HG03342 (cell line): Measurements from ENCODE around the gene SOHLH1.
"Not testable (repeated sequence)": the region's sequence is repeated elsewhere in the genome, so short reads cannot be mapped to it uniquely, and the experiment has no call there.

ENCODE experiments used
- ATAC-seq: cut with Tn5 transposase; IDR thresholded peaks from one replicate; pipeline ENCODE4 v1.9.1; 2021; ENCODE audit warnings: mild to moderate bottlenecking, moderate library complexity; ENCODE audit not compliant: unreplicated experiment

SOHLH1 gene

DNA sequence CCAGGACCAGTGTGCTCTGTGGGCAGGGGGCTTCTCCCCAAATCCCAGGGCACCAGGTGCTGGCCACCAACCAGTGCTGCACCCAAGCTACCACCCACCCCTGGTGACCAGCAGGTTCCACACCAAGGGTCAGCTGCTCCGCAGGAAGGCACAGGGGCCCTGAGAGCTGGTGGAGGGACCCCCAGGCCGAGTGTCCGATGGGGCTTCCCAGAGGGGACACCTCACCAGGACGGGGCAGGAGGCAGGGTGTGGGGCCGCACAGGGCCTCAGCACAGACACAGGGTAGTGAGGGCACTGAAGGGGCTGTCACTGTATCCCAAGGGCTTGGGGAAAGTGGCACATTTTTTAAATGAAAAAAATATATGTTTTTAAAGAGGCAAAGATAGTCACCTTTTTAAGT, 18.1 kb downstream of the SOHLH1 start:
- ATAC-seq = no peak

DNA sequence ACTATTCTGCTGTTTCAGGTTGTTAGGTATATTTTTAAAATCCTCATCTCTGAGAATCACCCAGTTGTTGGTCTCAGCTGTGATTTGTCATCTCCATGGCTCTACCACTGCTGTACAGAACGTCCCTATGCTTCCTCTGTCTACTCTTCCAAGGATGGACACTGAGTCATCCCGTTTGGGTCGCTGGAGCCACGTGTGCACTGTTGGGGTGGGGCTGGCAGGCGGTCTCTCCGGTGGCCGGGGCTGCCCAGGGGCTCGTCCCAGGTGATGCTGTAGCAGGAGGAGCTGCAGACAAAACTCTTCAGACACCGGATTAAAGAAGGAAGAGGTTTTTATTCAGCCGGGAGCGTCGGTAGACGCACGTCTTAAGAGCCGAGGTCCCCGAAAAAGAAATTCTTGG, 19.2 kb downstream of the SOHLH1 start:
- ATAC-seq = no peak

GRCh38 chr9:135678236-135679017, 20.9 kb downstream of the SOHLH1 start:
- no peak for ATAC-seq

GRCh38 chr9:135677641-135678168, 21.6 kb downstream of the SOHLH1 start:
- no peak for ATAC-seq

DNA sequence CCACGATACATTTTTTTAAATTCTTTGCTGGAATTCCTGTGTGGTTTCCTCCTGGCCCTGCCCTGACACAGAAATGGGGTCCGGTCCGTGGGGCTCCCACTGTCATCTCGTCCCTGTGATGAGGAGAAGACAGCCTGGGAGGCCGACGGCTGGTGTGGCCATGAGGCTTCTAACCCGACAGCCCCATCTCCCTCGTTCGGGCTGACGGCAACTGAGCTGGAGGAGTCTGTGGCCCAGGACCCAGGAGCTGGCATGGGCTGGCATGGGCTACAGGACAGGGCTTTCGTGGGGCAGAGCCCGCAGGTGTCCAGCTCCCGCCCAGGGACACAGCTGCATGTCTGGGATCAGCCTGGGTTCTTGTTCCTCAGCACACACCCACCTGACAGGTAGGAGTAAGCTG, 22.4 kb downstream of the SOHLH1 start:
- ATAC-seq = no peak

- no peak for ATAC-seq
Observed at GRCh38 chr9:135674977-135675376, 24.3 kb downstream of the SOHLH1 start.

DNA sequence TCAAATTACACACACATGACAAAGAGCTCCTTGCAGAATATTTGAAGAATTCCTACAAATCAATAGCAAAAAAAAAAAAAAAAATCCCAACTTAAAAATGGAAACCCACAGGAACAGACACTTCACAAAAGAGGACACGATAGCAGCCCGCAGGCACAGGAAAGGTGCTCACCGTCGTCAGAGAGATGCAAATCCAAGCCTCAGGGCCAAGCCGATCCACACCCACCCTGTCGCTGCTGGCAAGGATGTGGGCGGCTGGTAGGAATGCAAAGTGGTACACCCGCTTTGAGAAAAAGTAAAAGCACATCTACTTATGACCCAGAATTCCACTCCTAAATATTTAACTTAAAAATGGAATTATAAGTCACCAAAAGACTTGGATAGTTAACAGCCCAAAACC, 25.3 kb downstream of the SOHLH1 start:
- no peak for ATAC-seq

GRCh38 chr9:135672786-135673185, 26.5 kb downstream of the SOHLH1 start:
- ATAC-seq = not testable (repeated sequence)

DNA sequence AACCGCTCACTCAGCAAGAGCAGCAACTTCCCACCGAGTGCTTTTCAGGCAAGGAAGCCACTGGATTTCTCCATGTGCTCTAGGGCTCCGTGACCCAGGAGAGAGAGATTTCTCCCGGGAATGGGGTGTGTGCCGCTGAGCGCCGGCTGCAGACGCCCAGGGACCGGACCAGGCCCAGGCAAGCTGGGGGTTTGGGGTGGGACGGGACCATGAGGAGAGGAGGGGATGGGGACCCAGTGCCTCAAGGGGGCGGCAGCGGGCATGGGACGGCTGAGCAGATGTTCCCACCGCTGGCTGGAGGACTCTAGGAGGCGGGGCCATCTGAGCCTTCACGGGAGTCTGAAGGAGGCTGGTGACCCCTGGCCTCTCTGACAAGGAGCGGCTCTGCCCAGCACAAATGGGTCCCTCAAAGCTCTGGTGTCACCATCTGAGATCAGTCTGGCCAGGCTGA, 27.7 kb downstream of the SOHLH1 start:
- no peak for ATAC-seq

- no peak for ATAC-seq
Observed at GRCh38 chr9:135670721-135671590, 28.3 kb downstream of the SOHLH1 start.

GRCh38 chr9:135669616-135670285, 29.5 kb downstream of the SOHLH1 start:
- ATAC-seq = no peak

DNA sequence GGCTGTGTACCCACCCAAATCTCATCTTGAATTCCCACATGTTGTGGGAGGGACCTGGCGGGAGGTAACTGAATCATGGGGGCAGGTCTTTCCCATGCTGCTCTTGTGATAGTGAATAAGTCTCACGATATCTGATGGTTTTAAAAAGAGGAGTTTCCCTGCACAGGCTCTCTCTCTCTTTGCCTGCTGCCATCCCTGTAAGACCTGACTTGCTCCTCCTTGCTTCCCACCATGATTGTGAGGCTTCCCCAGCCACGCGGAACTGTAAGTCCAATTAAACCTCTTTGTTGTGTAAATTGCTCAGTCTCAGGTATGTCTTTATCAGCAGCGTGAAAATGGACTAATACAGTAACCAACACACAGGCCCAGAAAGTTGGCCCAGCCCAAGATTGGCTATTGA, 30.3 kb downstream of the SOHLH1 start:
- not testable (repeated sequence) for ATAC-seq

- no peak for ATAC-seq
Observed at GRCh38 chr9:135667463-135668001, 31.7 kb downstream of the SOHLH1 start.

DNA sequence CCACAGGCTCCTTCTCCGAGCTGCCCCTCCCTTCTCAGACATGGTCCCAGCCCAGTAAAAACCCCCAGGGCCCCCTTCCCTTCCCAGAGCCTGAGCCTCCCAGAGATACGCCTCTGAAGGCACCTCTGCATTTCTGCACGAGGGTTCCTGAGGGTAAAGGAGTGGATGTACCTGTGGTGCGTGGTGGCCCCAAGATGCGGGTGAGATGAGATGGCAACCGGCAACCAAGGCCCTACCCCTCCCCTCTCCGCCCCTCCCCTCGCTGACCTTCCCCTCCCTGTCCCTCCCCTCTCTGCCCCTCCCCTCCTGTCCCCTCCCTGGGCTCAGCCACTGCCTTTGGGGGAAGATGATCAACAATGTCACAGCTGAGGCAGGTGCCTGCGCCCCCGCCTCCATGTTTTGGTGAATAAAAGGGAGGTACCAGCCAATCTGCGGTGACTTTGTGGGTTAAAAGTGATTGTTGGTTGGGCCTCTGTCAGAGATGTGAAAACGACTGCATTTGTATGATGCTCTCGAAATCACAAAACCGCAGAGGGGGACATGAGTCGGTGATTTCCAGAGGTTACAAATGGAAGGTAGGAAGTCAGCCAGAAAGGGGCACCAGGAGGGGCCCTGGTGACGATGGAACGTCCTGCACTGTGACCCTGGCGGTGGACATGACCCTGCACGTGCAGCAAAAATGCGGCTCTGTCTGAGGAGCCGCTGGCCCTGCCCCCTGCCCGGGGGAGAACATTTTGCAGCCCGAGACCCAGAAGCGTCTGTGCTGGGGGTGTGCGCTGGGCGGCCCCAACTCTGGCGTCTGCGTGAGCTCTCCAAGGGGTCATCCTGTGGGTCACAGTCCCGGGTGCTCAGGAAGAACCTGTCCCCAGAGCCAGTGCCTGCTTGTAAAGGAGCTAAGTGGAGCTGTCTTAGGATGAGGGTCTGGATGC, 32.5 kb downstream of the SOHLH1 start:
- ATAC-seq = no peak

DNA sequence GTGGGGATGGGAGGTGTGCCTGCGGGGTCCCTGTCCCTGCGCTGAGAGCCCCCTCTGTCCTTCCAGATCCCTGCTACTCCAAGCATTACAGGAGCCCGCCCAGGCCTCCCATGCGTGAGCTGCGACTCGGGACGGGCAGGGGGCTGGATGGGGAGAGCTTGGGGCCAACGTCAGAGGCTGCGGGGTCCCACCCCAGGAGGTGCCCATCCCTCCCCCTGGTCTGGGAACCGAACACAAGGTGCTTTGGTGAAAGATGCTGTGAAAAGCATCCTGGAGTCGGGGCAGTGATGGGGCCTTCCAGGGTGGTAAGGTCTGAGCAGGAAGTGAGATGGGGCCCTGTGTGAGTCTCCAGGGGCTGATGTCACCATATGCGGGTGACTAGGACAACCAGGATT, 33.5 kb downstream of the SOHLH1 start:
- no peak for ATAC-seq

GRCh38 chr9:135664801-135665794, 34.2 kb downstream of the SOHLH1 start:
- no peak for ATAC-seq

- no peak for ATAC-seq
Observed at GRCh38 chr9:135664266-135664665, 35.0 kb downstream of the SOHLH1 start.

DNA sequence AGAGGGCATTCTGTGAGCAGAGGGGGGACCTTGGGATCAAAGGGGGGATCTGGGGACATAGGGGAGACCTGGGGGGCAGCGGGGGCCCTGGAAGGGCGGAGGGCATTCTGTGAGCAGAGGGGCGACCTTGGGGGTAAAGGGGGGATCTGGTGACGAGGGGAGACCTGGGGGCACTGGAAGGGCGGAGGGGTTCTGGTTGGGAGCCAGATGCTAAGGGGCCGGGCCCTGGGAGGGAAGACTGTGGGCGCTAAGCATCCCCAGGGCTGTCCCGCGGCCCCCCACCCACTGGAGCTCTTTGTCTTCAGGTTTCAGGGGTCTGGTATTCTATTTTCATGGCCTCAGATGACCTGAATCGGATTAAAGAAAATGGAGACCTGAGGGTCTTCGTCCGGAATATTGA, 35.4 kb downstream of the SOHLH1 start:
- ATAC-seq = no peak

DNA sequence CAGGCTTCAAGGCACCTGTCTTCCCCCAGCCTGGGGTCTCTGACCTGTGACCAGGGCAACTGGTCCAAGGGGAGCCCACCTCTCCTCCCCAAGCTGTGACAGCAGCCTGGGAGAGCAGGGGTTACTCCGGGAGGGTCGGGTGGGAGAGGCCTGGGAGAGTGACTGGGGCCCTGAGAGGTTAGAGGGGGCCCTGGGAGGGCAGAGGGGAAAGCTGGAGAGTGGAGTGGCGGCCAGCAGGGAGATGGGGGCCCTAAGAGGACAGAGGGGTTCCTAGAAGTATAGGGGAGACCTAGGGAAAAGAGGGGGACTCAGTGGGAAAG, 35.9 kb downstream of the SOHLH1 start:
- no peak for ATAC-seq
